Thoracic aorta (tissue), 2 donors: ENCODE results near the gene DPPA2. TPM values are rescaled to one million over a fixed set of nuclear protein-coding genes. Genes with fewer than 3 reads are reported as not detected.

Experiments
- ATAC-seq: fragments of 150-250 bp; one replicate; pipeline ENCODE4 v1.8.0; 2017; ENCODE audit warnings: low read depth; ENCODE audit not compliant: insufficient number of reproducible peaks, low FRiP score
- DNase-seq: peaks from one replicate; pipeline ENCODE4 v3.0.0-alpha.2; 2020; ENCODE audit warnings: low spot score
- H3K27ac ChIP-seq, 2 donors: fragments of 200-600 bp; sonication (generic); 1 replicate in 1 of 2; 2 replicates in 1 of 2; pipeline ENCODE4 v1.5.1; 2016; ENCODE audit warnings: mild to moderate bottlenecking in 2 of 2, moderate library complexity in 2 of 2
- H3K27me3 ChIP-seq: fragments of 200-600 bp; sonication (generic); replicated peaks from 2 replicates; pipeline ENCODE4 v1.6.0; 2016; ENCODE audit warnings: mild to moderate bottlenecking; ENCODE audit not compliant: insufficient read depth
- H3K36me3 ChIP-seq: fragments of 200-600 bp; sonication (generic); one replicate; pipeline ENCODE4 v1.5.1; 2016
- H3K4me1 ChIP-seq, 2 donors: fragments of 200-600 bp; sonication (generic); 1 replicate in 1 of 2; 2 replicates in 1 of 2; pipeline versions ENCODE4 v1.5.1 to v1.6.0; 2016; ENCODE audit warnings: low read depth in 2 of 2, mild to moderate bottlenecking in 1 of 2; ENCODE audit not compliant: control insufficient read depth in 1 of 2
- H3K4me3 ChIP-seq: fragments of 200-600 bp; sonication (generic); 2 replicates; pipeline ENCODE4 v1.5.1; 2016; ENCODE audit warnings: mild to moderate bottlenecking
- H3K9me3 ChIP-seq: fragments of 200-600 bp; sonication (generic); 2 replicates; pipeline ENCODE4 v1.5.1; 2016
- CTCF ChIP-seq: fragments of 200-600 bp; sonication (generic); IDR thresholded peaks from one replicate; pipeline ENCODE4 v1.5.1; 2019; ENCODE audit warnings: antibody characterized with exemption
- total RNA-seq, 2 donors: library from RNA; depleted of rRNA; stranded (reverse); fragments of >200 nt; gene quantifications; one replicate each; pipeline versions ENCODE4 v1.1.0 to v1.2.3, GENCODE V29; 2016

Gene DPPA2
- total RNA-seq, 2 donors from 2014 or later = not detected

GRCh38 chr3:109325657-109326056 is 9.3 kb upstream of the DPPA2 start:
- ATAC-seq = no peak
- no peak overlapping the region for H3K27ac ChIP-seq
- H3K36me3 ChIP-seq = no peaks in the 10 kb centered on the region
- no peak for TF ChIP-seq CTCF
- DNase-seq = no peak
- no peak overlapping the region for H3K4me3 ChIP-seq
- H3K9me3 ChIP-seq = no peaks in the 10 kb centered on the region
- H3K4me1 ChIP-seq = no peaks in the 10 kb centered on the region
- H3K27me3 ChIP-seq = no peaks in the 10 kb centered on the region

- H3K27ac ChIP-seq = no peak overlapping the region
- TF ChIP-seq CTCF = no peak
- DNase-seq (no peak), ATAC-seq (no peak)
- no peaks in the 10 kb centered on the region for H3K27me3 ChIP-seq
- H3K4me1 ChIP-seq = no peaks in the 10 kb centered on the region
- no peak overlapping the region for H3K4me3 ChIP-seq
- no peaks in the 10 kb centered on the region for H3K36me3 ChIP-seq
- H3K9me3 ChIP-seq = no peaks in the 10 kb centered on the region
Observed at GRCh38 chr3:109325109-109325508, 8.8 kb upstream of the DPPA2 start.

GRCh38 chr3:109313061-109313460 is 3.3 kb downstream of the DPPA2 start:
- H3K27ac ChIP-seq = no peak overlapping the region
- H3K36me3 ChIP-seq = no peaks in the 10 kb centered on the region
- no peak for TF ChIP-seq CTCF
- no peaks in the 10 kb centered on the region for H3K4me1 ChIP-seq
- H3K9me3 ChIP-seq = no peaks in the 10 kb centered on the region
- ATAC-seq (no peak), DNase-seq (no peak)
- no peak overlapping the region for H3K4me3 ChIP-seq
- H3K27me3 ChIP-seq = no peaks in the 10 kb centered on the region

GRCh38 chr3:109297496-109297895 is 18.8 kb downstream of the DPPA2 start:
- no peak for TF ChIP-seq CTCF
- Histone ChIP-seq H3K36me3 (no peaks in the 10 kb centered on the region), H3K9me3 (no peaks in the 10 kb centered on the region), H3K4me1 (no peaks in the 10 kb centered on the region), H3K27ac (no peak overlapping the region), H3K27me3 (no peaks in the 10 kb centered on the region), H3K4me3 (no peak overlapping the region)
- DNase-seq (no peak), ATAC-seq (no peak)

GRCh38 chr3:109284071-109284470 is 32.2 kb downstream of the DPPA2 start:
- no peak for DNase-seq
- H3K36me3 ChIP-seq = no peaks in the 10 kb centered on the region
- H3K4me3 ChIP-seq = no peak overlapping the region
- no peaks in the 10 kb centered on the region for H3K27me3 ChIP-seq
- H3K9me3 ChIP-seq = no peaks in the 10 kb centered on the region
- no peaks in the 10 kb centered on the region for H3K4me1 ChIP-seq
- H3K27ac ChIP-seq = no peak overlapping the region
- ATAC-seq = no peak
- no peak for TF ChIP-seq CTCF
